GM19468 (cell line): ENCODE data around the gene FOXP1.

ENCODE experiments used
- ATAC-seq: cut with Tn5 transposase; IDR thresholded peaks from one replicate; pipeline ENCODE4 v1.9.1; 2021; ENCODE audit warnings: mild to moderate bottlenecking, moderate library complexity, moderate number of reproducible peaks; ENCODE audit not compliant: unreplicated experiment; ENCODE audit errors: extremely low read depth

FOXP1 gene

GRCh38 chr3:71583566-71584393, at the start of gene FOXP1:
TSS of gene FOXP1 (minus strand) at chr3:71583728. CDS start at chr3:71198381, 385,347 bp downstream.
- ATAC-seq, result peak; percentile 18

GRCh38 chr3:71629711-71630110, 46.2 kb upstream of the FOXP1 start:
- no peak for ATAC-seq

GRCh38 chr3:71629289-71629688, 45.8 kb upstream of the FOXP1 start:
- ATAC-seq, result no peak

- no peak for ATAC-seq
Measured at GRCh38 chr3:71628522-71628921, 45.0 kb upstream of the FOXP1 start.

GRCh38 chr3:71625676-71626075, 42.1 kb upstream of the FOXP1 start:
- no peak for ATAC-seq

- no peak for ATAC-seq
Measured at GRCh38 chr3:71621825-71622537, 38.5 kb upstream of the FOXP1 start.

- ATAC-seq, result no peak
Measured at GRCh38 chr3:71618538-71618937, 35.0 kb upstream of the FOXP1 start.

- ATAC-seq, result no peak
Measured at GRCh38 chr3:71616571-71617021, 33.1 kb upstream of the FOXP1 start.

- no peak for ATAC-seq
Measured at GRCh38 chr3:71614869-71615268, 31.3 kb upstream of the FOXP1 start.

GRCh38 chr3:71614426-71614825, 30.9 kb upstream of the FOXP1 start:
- ATAC-seq, result no peak

GRCh38 chr3:71611099-71611498, 27.6 kb upstream of the FOXP1 start:
- ATAC-seq, result no peak

GRCh38 chr3:71607364-71607763, 23.8 kb upstream of the FOXP1 start:
- ATAC-seq, result no peak

GRCh38 chr3:71606582-71606981, 23.1 kb upstream of the FOXP1 start:
- no peak for ATAC-seq

GRCh38 chr3:71602256-71602655, 18.7 kb upstream of the FOXP1 start:
- ATAC-seq, result no peak

GRCh38 chr3:71601811-71602210, 18.3 kb upstream of the FOXP1 start:
- no peak for ATAC-seq

GRCh38 chr3:71600646-71601288, 17.2 kb upstream of the FOXP1 start:
- no peak for ATAC-seq

GRCh38 chr3:71599416-71599815, 15.9 kb upstream of the FOXP1 start:
- ATAC-seq, result no peak

- no peak for ATAC-seq
Measured at GRCh38 chr3:71598292-71598691, 14.8 kb upstream of the FOXP1 start.

GRCh38 chr3:71597286-71597685, 13.8 kb upstream of the FOXP1 start:
- ATAC-seq, result no peak

GRCh38 chr3:71593106-71593505, 9.6 kb upstream of the FOXP1 start:
- no peak for ATAC-seq

GRCh38 chr3:71591101-71591500, 7.6 kb upstream of the FOXP1 start:
- no peak for ATAC-seq
